Endodermal cell (in vitro differentiated cells): ENCODE data around the gene ETV6. TPM values are rescaled to one million over a fixed set of nuclear protein-coding genes. Genes with fewer than 3 reads are reported as not detected.

Experiments used
- DNase-seq: peaks from one replicate; pipeline ENCODE4 v3.0.0-alpha.2; 2017
- H3K27ac ChIP-seq: 2 replicates; pipeline ENCODE4 v1.5.1; 2013; ENCODE audit warnings: mild to moderate bottlenecking, low read depth, low read length, moderate library complexity
- H3K27me3 ChIP-seq: 2 replicates; pipeline ENCODE4 v1.6.1; 2013; ENCODE audit warnings: mild to moderate bottlenecking, low read length, moderate library complexity; ENCODE audit not compliant: insufficient read depth, control insufficient read depth, poor library complexity, severe bottlenecking
- H3K36me3 ChIP-seq: 2 replicates; pipeline ENCODE4 v1.7.0; 2013; ENCODE audit warnings: mild to moderate bottlenecking, low read length, moderate library complexity; ENCODE audit not compliant: control insufficient read depth, insufficient read depth
- H3K4me1 ChIP-seq: one replicate; pipeline ENCODE4 v1.7.0; 2013; ENCODE audit warnings: low read length; ENCODE audit not compliant: control insufficient read depth, insufficient read depth
- H3K4me3 ChIP-seq: 2 replicates; pipeline ENCODE4 v1.5.1; 2013; ENCODE audit warnings: mild to moderate bottlenecking, low read length, moderate library complexity
- H3K9ac ChIP-seq: 2 replicates; pipeline ENCODE4 v1.6.1; 2013; ENCODE audit warnings: mild to moderate bottlenecking, low read length, moderate library complexity; ENCODE audit not compliant: poor library complexity, severe bottlenecking; ENCODE audit errors: extremely low read depth
- H3K9me3 ChIP-seq: 2 replicates; pipeline ENCODE4 v1.6.1; 2013; ENCODE audit warnings: mild to moderate bottlenecking, low read length, moderate library complexity; ENCODE audit not compliant: control insufficient read depth
- H3K27ac Mint-ChIP-seq: 2 replicates; pipeline ENCODE4 v1.8.0; 2020; ENCODE audit warnings: mixed read lengths
- H3K27me3 Mint-ChIP-seq: 2 replicates; pipeline ENCODE4 v1.8.0; 2021; ENCODE audit warnings: mild to moderate bottlenecking, mixed read lengths; ENCODE audit not compliant: insufficient read depth
- H3K36me3 Mint-ChIP-seq: 2 replicates; pipeline ENCODE4 v1.8.0; 2020; ENCODE audit warnings: low read depth, mixed read lengths
- H3K4me1 Mint-ChIP-seq: 2 replicates; pipeline ENCODE4 v1.8.0; 2020; ENCODE audit warnings: mixed read lengths
- H3K4me3 Mint-ChIP-seq: 2 replicates; pipeline ENCODE4 v1.8.0; 2020; ENCODE audit warnings: mild to moderate bottlenecking, moderate library complexity, mixed read lengths
- H3K9me3 Mint-ChIP-seq: 2 replicates; pipeline ENCODE4 v1.8.0; 2020; ENCODE audit warnings: mild to moderate bottlenecking, mixed read lengths
- WGBS, 2 experiments: methylation state at CpG; one replicate each; pipeline versions ENCODE4 v1.1.5 to v1.1.7; 2013; ENCODE audit warnings: missing lambda C conversion rate in 2 of 2, mixed read lengths in 1 of 2; ENCODE audit not compliant: insufficient coverage in 1 of 2, insufficient read length in 1 of 2; 5-methylcytosine and 5-hydroxymethylcytosine counted together
- total RNA-seq, 2 donors: library from RNA; stranded (reverse); fragmentation: NEBNext Ultra II Directional in 1 of 2; extraction: Animal tissue kit (Norgen Biotek cat#: 25700) in 1 of 2; gene quantifications; 2 replicates in 1 of 2; 3 replicates in 1 of 2; pipeline ENCODE4 v1.2.1, GENCODE V29; 2021
- TF ChIP-seq, protein P1 (sequence below): fragments of 200-600 bp; sonication (generic); conservative IDR thresholded peaks from 2 replicates; pipeline ENCODE4 v1.5.0; 2021; ENCODE audit warnings: antibody characterized with exemption, mild to moderate bottlenecking

The ETV6 gene
- total RNA-seq, 2 donors from 2014 or later: 9.3 to 22.1 TPM

DNA sequence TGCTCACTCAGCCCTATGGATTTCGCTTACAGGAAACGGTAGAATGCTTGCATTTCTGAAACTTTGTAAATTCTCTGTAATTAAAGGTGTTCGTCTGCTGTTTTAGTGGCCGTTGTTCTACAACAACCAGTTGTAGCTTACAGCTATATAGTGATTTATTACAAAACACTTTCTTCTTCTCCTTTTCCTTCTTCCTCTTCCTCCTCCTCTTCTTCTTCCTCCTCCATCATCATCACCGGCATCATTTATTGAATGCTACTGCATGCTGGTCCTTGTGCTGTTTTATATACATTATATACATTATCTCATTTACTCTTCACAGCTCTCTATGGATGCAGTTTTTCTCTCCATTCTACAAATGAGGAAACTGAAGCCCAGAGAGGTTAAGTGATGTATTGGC is 6.4 kb downstream of the ETV6 start:
- H3K4me1 Mint-ChIP-seq: peaks cover 39% of the 10 kb centered on the region
- WGBS, 2 experiments: 92 to 94% methylated on average over 2 to 5 of the region's 5 CpGs
- no peak overlapping the region for H3K27ac ChIP-seq

DNA sequence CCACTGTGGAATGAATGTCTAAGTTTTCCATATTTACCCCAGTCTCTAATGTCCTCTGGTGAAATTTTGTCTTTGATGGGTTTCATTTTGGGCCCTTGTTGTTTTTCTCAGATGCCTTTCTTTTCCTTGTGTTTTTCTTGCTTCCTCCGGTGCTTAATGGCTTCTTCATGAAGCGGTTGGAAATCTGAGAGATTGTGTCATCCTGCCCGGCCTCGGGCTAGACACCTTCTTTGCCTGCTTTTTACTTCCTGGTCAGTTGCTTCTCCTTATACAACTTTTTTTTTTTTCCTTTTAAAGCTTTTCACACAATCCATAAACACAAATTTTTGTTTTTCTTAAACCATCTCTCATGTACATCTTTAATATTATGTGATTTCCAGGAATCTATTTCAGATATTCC is 7.1 kb downstream of the ETV6 start:
- WGBS, 2 experiments: 80 to 95% methylated on average over 4 of the region's 4 CpGs
- Histone ChIP-seq H3K27ac (no peak overlapping the region), H3K4me3 (no peak overlapping the region), H3K36me3 (no peaks in the 10 kb centered on the region), H3K9me3 (no peaks in the 10 kb centered on the region), H3K4me1 (peaks cover 8% of the 10 kb centered on the region), H3K9ac (no peak overlapping the region), H3K27me3 (peaks cover 34% of the 10 kb centered on the region)
- Mint-ChIP-seq H3K4me1 (peaks cover 37% of the 10 kb centered on the region), H3K9me3 (no peaks in the 10 kb centered on the region), H3K27me3 (peaks cover 8% of the 10 kb centered on the region), H3K27ac (no peak overlapping the region), H3K4me3 (no peak overlapping the region), H3K36me3 (no peaks in the 10 kb centered on the region)
- TF ChIP-seq, protein P1, sequence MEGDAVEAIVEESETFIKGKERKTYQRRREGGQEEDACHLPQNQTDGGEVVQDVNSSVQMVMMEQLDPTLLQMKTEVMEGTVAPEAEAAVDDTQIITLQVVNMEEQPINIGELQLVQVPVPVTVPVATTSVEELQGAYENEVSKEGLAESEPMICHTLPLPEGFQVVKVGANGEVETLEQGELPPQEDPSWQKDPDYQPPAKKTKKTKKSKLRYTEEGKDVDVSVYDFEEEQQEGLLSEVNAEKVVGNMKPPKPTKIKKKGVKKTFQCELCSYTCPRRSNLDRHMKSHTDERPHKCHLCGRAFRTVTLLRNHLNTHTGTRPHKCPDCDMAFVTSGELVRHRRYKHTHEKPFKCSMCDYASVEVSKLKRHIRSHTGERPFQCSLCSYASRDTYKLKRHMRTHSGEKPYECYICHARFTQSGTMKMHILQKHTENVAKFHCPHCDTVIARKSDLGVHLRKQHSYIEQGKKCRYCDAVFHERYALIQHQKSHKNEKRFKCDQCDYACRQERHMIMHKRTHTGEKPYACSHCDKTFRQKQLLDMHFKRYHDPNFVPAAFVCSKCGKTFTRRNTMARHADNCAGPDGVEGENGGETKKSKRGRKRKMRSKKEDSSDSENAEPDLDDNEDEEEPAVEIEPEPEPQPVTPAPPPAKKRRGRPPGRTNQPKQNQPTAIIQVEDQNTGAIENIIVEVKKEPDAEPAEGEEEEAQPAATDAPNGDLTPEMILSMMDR: no peak
- peak; percentile 36 for DNase-seq

More for the DNA sequence above, 6.4 kb downstream of the ETV6 start:
- Mint-ChIP-seq H3K27me3 (peaks cover 8% of the 10 kb centered on the region), H3K36me3 (no peaks in the 10 kb centered on the region), H3K9me3 (no peaks in the 10 kb centered on the region), H3K27ac (no peak overlapping the region), H3K4me3 (no peak overlapping the region)
- peaks cover 28% of the 10 kb centered on the region for H3K27me3 ChIP-seq
- no peak overlapping the region for H3K9ac ChIP-seq
- DNase-seq: no peak
- TF ChIP-seq, protein P1: no peak
- no peaks in the 10 kb centered on the region for H3K9me3 ChIP-seq
- peaks cover 9% of the 10 kb centered on the region for H3K4me1 ChIP-seq
- H3K36me3 ChIP-seq: no peaks in the 10 kb centered on the region
- no peak overlapping the region for H3K4me3 ChIP-seq

DNA sequence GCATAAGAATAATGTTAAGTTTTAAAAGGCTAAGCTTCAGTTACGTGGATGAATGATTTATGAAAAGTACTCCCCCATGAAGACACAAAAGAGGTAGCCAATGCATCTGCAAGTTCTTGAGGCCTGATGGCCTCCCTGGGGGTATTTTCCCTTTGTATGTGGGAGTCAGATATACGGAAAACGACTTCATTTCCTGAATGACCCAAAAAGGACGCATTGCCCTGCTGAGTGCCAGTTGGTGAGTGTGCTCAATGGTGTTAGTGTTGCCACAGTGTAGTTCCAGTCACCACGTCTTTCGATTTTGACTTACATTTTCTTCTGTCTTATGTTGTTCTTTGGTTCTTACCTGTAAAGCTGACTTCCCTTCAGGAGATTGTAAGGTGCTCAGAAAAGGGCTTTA is 8.0 kb downstream of the ETV6 start:
- Mint-ChIP-seq H3K9me3 (no peaks in the 10 kb centered on the region), H3K4me3 (no peak overlapping the region), H3K4me1 (peaks cover 37% of the 10 kb centered on the region), H3K36me3 (no peaks in the 10 kb centered on the region), H3K27me3 (peaks cover 8% of the 10 kb centered on the region), H3K27ac (no peak overlapping the region)
- no peaks in the 10 kb centered on the region for H3K36me3 ChIP-seq
- no peak overlapping the region for H3K9ac ChIP-seq
- peak; percentile 44 for DNase-seq
- no peak overlapping the region for H3K27ac ChIP-seq
- peaks cover 4% of the 10 kb centered on the region for H3K4me1 ChIP-seq
- TF ChIP-seq, protein P1: no peak
- 86 to 92% methylated on average over 6 of the region's 6 CpGs for WGBS, 2 experiments
- H3K4me3 ChIP-seq: no peak overlapping the region
- no peaks in the 10 kb centered on the region for H3K9me3 ChIP-seq
- peaks cover 41% of the 10 kb centered on the region for H3K27me3 ChIP-seq
